Islet of Langerhans (tissue), 1 donor: ENCODE measurements around the gene KCNF1.

Experiments
- FAIRE-seq: peaks from one replicate; lab custom pipeline; 2011; peaks lifted over from hg19 to GRCh38; lab: Jason Lieb, UNC

KCNF1 gene

DNA sequence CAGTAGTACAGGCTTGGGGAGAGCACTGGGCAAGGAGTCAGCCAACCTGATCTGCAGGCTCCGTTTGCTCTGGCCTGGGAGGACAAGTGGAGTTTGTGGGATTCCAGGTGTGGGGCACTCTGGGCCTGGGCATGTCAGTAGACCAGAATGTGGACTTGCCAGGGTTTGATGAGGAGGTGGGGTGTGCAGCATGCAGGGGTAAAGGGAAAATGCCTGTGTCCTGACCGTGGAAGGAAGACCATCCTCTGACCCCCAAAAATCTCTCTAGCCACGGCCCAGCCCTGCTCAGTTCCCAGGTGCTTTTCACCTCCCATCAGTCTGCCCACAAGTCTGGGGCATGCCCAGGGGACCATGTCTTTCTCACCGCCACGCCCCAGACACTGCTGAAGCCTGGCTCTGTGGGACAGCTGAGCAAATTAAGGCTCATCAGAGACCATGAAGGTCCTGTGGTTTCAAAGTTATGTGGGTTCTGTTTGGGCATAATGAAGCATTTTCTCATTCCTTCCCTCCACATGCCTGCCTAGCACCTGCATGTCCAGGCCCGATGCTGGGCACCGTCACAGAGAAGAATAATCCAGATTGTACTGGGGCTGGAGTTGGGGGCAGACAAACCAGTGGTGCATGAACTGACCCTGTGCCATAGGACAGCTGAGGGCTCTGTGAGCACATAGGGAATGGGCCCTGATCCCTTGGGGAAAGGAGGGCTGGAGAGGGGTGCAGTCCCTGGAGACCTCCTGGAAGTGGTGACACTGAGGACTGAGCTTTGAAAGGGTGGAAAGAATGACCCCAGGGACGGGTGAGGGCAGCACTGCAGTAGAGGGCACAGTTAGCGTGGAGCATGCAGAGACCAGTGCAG lies 6.5 kb upstream of the KCNF1 start:
- FAIRE-seq: no peak

- FAIRE-seq: no peak
These were observed 5.9 kb upstream of the KCNF1 start for GRCh38 chr2:10905862-10906143.

DNA sequence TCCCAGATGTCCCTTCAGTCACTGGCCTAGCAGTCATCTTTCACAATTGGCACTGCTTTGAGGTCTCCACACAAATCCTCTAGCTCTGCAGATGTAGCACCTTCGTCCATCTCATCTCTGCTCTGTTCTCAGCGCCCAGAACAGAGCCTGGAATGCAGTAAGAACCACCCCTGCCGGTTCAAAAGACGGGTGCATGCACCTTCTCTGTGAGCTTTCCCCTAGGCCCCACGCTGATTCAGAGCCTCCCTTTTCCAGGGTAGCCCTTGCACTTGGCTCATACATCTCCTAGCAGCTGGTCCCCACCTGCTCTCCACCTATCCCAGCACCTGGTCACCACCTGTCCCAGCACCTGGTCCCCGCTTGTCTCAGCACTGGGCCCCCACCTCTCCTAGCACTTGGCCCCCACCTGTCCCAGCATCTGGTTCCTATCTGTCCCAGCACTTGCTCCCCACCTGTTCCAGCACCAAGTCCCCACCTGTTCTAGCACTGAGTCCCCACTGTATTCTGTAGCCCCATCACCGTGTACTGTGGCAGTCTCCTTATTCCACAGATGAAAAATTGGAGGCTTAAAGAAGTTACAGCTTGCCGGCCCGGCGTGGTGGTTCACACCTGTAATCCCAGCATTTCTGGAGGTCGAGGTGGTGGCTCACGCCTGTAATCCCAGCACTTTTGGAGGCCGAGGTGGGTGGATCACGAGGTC lies 4.7 kb upstream of the KCNF1 start:
- no peak for FAIRE-seq

DNA sequence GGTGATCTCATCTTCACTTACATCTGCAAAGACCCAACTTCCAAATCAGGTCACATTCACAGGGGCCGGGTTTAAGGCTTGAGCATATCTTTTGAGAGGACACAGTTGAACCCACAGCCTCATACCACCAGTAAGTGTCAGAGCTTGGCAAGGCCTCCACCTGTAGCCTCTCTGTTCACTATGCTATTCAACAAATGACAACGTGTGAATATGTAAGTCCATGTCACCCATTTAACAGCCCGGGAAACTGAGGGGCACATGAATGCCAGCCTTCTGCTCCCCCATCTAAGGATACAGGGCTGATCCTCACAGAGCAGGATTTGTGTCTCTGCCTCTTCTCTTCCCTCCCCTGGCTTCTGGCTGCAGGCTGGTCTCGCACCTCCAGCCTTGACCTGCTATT lies 3.5 kb upstream of the KCNF1 start:
- no peak for FAIRE-seq

DNA sequence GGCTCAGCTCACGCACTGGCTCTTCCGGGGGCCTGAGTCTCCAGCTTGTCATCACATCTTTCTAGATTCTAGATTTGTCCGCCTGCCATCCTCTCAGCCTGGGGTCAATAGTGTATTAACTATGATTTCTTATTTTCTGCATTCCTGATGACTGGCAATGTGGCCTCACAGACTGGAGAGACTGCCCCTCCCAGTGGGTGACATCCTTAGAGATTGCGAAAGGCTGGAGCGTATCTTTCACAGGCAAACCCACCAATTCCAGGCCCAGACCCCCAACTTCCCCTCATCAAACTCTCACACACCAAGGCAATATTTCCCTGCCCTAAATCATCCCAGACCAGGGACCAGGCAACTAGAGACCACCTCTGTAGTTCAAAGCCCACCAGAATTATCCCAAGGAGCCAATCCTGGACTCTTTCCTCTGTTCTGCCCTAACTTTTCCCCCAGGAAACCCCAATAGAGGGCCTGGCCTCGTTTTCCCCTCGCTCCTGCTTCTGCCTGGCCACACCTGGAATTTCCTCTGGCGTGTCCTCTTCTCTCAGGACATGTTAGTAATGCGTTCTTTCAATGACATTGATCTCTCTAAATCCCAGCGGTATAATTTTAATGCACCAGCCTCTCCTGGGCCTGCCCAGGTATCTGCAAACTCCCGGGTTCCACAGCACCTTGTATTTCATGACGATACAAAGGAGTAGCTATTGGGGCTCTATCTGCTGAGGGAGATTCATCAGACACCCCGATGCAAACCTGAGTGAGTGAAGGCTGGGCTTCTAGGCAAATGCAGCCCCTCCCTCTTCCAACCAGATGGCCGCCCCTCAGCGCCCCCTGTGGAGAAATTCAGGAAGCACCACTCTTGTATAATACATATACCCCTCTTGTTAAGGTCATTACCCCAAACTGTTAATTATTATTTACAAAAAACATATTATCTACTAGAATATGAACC lies 2.4 kb upstream of the KCNF1 start:
- FAIRE-seq: no peak

DNA sequence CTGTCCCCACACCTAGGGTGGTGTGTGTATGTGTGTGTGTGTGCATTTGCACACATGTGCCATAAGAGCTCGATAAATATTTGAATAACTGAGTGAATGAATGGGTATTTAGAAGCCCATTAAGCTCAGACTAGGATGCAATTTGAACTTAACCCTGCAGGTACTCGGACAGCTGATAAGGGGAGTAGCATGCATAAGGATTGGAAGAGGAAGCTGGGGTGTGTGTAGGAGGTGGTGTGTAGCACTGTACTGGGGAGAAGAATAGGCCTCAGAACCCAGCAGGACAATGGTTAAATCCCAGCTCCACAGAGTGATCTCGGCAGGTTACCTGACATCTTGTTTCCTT lies 1.8 kb upstream of the KCNF1 start:
- FAIRE-seq: no peak

- FAIRE-seq: no peak
These were observed 1.1 kb upstream of the KCNF1 start for GRCh38 chr2:10910625-10911024.

GRCh38 chr2:10912076-10912731 lies 470 bp downstream of the KCNF1 start:
- no peak for FAIRE-seq

DNA sequence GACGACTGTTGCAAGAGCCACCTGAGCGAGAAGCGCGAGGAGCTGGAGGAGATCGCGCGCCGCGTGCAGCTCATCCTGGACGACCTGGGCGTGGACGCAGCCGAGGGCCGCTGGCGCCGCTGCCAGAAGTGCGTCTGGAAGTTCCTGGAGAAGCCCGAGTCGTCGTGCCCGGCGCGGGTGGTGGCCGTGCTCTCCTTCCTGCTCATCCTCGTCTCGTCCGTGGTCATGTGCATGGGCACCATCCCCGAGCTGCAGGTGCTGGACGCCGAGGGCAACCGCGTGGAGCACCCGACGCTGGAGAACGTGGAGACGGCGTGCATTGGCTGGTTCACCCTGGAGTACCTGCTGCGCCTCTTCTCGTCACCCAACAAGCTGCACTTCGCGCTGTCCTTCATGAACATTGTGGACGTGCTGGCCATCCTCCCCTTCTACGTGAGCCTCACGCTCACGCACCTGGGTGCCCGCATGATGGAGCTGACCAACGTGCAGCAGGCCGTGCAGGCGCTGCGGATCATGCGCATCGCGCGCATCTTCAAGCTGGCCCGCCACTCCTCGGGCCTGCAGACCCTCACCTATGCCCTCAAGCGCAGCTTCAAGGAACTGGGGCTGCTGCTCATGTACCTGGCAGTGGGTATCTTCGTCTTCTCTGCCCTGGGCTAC lies 1.2 kb downstream of the KCNF1 start:
- FAIRE-seq: no peak

GRCh38 chr2:10913501-10914271 lies 2.0 kb downstream of the KCNF1 start:
- FAIRE-seq: no peak

GRCh38 chr2:10914272-10914693 lies 2.5 kb downstream of the KCNF1 start:
- no peak for FAIRE-seq

- FAIRE-seq: no peak
These were observed 3.5 kb downstream of the KCNF1 start for GRCh38 chr2:10915236-10915635.

GRCh38 chr2:10915731-10916276 lies 4.1 kb downstream of the KCNF1 start:
- FAIRE-seq: no peak

- no peak for FAIRE-seq
These were observed 5.2 kb downstream of the KCNF1 start for GRCh38 chr2:10916953-10917352.

DNA sequence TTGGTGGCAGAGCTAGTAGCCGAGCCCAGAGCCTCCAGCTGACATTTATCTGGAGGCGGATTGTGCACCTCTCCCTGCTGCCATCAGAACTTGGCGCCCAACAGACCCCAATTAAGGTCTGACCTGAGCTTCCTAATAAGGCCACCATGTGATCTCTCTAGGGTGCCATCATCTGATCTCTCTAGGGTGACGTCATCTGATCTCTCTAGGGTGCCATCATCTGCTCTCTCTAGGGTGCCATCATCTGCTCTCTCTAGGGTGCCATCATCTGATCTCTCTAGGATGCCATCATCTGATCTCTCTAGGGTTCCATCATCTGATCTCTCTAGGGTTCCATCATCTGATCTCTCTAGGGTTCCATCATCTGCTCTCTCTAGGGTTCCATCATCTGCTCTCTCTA lies 6.2 kb downstream of the KCNF1 start:
- no peak for FAIRE-seq

DNA sequence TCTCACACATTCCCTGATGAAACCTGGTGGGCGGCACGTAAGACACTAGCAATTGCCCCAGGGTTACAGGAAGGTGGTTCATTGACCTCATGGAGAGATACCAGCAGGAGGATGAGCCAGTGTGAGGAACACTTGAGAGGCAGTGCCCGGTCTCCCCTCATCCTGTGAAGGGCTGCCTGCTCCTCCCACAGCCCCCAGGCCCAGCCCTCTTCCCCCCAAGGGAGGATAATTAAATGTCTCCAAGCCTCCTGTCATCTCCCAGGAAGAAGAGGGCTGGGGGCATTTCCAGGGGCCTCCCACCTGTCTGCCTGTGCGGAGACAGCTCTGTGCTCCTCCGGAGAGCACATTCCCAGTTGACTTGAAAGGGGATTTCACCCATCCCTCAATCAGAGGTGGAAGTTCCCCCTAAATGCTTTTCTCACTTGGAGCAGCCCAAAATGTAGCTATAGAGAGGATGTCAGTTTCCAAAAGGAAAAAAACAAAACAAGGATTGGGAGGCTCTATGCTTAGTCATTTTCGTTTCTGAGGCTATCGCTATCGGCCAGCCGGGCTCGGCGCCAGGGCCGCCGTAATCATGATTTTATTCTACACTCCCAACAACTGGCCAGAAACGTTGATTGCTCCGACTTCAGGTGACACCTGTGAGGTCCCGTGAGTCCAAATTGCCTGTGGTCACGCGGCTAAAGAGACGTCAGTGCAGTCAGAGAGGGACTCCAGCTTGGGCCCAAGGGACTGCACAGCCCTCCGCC lies 7.1 kb downstream of the KCNF1 start:
- FAIRE-seq: no peak

DNA sequence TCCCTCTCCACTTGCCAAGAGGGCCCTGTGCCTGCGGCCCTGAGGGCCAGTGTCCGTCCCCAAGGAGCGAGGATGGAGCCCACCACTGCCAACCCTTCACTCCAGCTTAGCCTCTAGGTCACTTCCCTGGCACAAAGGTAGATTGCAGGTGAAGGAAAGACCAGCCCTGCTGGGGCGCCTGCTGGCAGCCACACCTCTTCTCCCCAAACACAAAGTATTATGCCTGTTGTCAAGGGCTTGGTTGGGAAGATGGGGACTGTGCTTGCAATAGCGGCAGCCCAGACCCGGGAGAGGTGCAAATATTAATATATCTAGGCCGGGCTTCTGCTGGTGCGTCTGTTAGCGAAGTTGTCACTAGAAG lies 7.7 kb downstream of the KCNF1 start:
- FAIRE-seq: no peak

GRCh38 chr2:10919771-10920621 lies 8.3 kb downstream of the KCNF1 start:
- no peak for FAIRE-seq

DNA sequence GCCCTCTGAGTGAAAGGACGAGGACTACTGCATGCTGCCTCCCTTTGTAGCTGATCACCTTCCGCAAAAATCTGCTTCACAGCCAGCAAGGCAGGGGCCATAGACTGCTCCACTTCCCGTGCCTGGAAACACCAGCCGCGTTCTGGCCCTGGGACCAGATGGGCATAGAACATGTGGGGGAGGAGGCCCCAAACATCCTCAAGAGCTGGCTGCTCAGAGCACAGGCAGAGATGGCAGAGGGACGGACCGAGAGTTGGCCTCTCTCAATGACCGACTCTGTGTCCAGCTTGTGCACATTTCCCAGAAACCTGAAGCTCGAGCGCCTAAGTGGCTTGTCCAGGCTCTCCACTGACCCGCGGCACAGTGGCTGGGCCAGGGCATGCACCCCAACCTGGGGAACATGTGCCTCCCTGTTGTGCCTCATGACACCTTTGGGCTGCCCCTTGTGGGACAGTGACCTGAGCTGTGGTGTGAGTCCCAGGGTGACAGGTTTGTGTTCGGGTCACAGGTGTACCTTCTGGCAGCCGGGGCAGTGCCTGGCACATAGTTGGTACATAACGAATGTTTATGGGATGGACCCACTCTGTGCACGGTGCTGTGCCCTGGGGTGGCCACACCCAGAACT lies 9.1 kb downstream of the KCNF1 start:
- FAIRE-seq: no peak
